Measurements from ENCODE around the gene KHDRBS1.

- TF ChIP-seq TAF1 (IDR thresholded peaks at IDR 0.05; ENCODE audit: low read depth) (no peak), RAD21 (IDR thresholded peaks at IDR 0.05; ENCODE audit: low read depth) (no peak), YY1 (IDR thresholded peaks at IDR 0.05; ENCODE audit: low read depth) (no peak), CREB1 (IDR thresholded peaks at IDR 0.05; ENCODE audit: low read depth) (no peak), EP300 (IDR thresholded peaks at IDR 0.05; ENCODE audit: borderline replicate concordance) (no peak), CEBPB (IDR thresholded peaks at IDR 0.05) (no peak), FOXM1 (IDR thresholded peaks at IDR 0.05; ENCODE audit: borderline replicate concordance, low read depth) (no peak), MAX (IDR thresholded peaks at IDR 0.05) (no peak), TCF12 (IDR thresholded peaks at IDR 0.05; ENCODE audit: low read depth) (no peak)
Observed at GRCh38 chr1:32014948-32015273, 1.2 kb downstream of the KHDRBS1 start.
